IPS-15b (cell line): ENCODE measurements around the gene SFSWAP.
"Not testable (repeated sequence)": the region's sequence is repeated elsewhere in the genome, so short reads cannot be mapped to it uniquely, and the experiment has no call there.

Experiments used
- H3K27me3 ChIP-seq: one replicate; pipeline ENCODE4 v1.6.1; 2013; ENCODE audit warnings: low read length; ENCODE audit not compliant: control insufficient read depth, insufficient read depth
- H3K36me3 ChIP-seq: one replicate; pipeline ENCODE4 v1.6.1; 2013; ENCODE audit warnings: low read length; ENCODE audit not compliant: control insufficient read depth, insufficient read depth
- H3K4me1 ChIP-seq: one replicate; pipeline ENCODE4 v1.6.1; 2013; ENCODE audit warnings: mild to moderate bottlenecking, low read length; ENCODE audit not compliant: control insufficient read depth, insufficient read depth
- H3K4me3 ChIP-seq: one replicate; pipeline ENCODE4 v1.5.1; 2013; ENCODE audit warnings: low read depth, low read length
- H3K9ac ChIP-seq: one replicate; pipeline ENCODE4 v1.6.1; 2013; ENCODE audit warnings: low read depth, mild to moderate bottlenecking, low read length
- H3K9me3 ChIP-seq: one replicate; pipeline ENCODE4 v1.6.1; 2013; ENCODE audit warnings: mild to moderate bottlenecking, low read length; ENCODE audit not compliant: control insufficient read depth, insufficient read depth

The SFSWAP gene

DNA sequence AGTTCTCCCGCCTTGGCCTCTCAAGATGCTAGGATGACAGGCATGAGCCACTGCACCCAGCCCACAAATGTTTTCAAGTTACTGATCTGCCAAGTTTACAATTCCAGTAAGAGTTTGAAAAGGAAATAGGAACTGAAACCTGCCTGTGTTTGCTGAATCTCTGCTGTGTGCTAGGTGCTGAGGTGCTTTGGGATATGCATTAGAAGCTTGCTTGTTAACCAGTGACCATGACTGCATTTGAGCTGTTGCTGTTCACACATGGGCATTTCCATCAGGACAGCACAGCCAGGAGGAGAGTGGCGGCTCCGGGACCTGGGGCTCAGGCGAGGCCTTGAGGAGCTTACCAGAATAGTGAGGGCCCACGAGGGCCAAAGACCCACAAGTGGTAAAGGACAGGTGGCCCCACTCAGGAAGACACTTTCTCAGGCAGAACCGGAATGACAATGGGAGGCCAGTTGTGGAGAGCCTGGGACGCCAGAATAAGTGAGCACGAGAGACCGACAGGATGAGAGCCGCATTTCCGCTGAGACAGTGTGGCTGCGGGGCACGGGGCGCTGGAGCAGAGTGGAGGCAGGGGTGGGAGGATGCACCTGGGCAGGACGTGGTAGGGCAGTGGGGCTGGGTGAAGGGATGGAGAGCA lies 62.8 kb downstream of the SFSWAP start:
- Histone ChIP-seq H3K9me3 (no peaks in the 10 kb centered on the region), H3K27me3 (no peaks in the 10 kb centered on the region), H3K4me1 (peaks cover 24% of the 10 kb centered on the region), H3K36me3 (peaks cover 14% of the 10 kb centered on the region), H3K4me3 (no peak overlapping the region), H3K9ac (no peak overlapping the region)

DNA sequence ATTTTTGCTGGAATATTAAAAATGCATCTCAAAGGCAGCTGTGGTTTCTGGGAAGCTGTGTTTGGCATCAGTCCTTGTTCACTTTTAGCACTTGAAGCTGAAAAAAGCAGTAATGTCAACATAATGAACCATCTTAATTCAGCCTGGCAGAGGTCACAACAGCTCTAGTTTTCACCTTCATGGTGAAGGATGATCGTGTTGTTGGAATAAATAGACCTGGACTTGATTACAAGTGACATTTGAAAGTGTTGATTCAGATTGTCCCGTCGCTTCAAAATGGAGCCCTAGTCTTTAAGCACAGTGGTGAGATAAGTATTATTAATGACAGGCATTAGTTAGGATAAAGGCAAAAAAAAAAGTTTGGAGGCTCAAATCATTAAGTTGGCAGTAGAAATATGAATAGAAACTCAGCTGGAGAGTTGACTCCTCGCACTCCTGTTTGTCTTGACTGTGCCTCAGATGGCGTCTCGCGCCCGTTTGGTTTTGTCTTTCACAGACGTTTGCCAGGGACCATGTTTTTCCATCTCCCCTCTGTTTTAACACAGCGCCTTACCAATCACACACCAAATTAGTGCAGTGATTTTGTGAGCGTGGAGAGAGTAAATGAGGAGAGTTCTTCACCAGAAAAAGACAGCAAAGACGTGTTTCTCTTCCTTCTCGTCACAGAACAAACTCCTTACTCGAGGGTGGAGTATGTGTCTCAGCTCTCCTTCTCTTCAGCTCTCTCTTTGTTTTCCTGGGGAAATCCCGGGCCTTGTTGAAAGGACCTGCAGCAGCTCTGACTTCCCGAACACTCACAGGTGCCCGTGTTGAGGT lies 63.9 kb downstream of the SFSWAP start:
- Histone ChIP-seq H3K9me3 (no peaks in the 10 kb centered on the region), H3K4me3 (no peak overlapping the region), H3K9ac (peak overlapping the region; percentile 41), H3K36me3 (peaks cover 17% of the 10 kb centered on the region), H3K4me1 (peaks cover 24% of the 10 kb centered on the region), H3K27me3 (no peaks in the 10 kb centered on the region)

DNA sequence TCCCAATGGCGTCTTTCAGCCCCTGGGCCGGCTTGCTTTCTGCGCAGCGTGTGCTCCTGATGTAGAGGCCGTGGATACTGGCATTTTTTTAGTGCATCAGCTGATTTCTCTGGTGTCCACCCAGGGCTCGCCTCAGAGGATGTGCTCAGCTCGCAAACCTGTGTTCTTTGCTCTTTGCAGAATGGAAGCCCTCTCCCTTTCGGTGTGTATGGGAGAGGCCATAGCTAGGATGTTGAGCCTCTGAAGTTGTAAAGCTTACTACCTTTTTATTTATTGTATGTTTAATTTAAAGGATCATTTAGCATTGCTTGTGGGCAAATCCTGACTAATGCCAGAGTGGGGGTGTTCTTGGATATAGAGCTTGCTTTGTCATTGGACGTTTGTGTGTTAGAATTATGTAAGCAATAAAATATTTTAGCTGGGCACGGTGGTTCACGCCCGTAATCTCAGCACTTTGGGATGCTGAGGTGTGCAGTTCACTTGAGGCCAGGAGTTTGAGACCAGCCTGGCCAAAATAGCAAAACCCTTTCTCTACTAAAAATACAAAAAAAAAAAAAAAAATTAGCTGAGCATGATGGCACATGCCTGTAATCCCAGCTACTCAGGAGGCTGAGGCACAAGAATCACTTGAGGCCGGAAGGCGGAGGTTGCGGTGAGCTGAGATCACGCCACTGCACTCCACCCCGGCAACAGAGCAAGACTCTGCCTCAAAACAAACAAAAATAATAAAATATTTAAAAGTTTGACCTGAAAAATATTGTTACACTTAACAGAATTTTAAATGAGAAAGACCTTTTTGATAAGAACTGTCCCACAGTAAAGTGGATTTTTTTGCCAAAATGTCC lies 64.7 kb downstream of the SFSWAP start:
- Histone ChIP-seq H3K4me1 (peaks cover 24% of the 10 kb centered on the region), H3K27me3 (no peaks in the 10 kb centered on the region), H3K9me3 (no peaks in the 10 kb centered on the region), H3K4me3 (no peak overlapping the region), H3K36me3 (peaks cover 13% of the 10 kb centered on the region), H3K9ac (no peak overlapping the region)

DNA sequence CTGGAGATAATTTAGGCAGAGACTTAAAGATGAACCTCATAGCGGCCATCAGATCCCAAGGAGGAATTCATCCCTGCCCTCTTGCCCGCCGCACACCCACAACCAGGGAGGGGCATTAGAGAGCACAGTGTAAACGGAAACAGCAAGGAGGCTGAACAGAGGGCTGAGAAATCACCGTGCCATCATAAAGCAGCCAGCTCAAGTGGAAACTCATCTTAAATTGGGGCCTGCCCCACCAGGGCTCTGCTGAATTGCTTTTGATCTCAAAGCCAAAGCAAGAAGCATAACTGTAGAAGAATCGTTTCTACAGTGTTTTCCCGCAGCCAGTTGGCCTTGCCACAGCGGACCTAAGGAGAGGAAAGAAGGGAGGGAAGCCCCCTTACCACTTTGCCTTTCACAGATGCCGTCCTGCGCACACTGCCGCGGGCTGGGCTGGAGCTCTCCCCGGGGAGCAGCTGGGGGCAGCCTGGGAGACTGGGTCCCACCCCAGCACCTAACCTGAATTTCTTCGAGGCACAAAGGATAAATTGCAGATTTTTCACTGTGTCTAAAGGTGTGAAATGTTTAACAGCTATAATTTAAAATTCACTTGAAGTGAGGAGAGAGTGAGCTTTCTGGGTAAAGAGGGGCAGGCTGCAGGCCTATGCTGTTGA lies 65.5 kb downstream of the SFSWAP start:
- no peaks in the 10 kb centered on the region for H3K27me3 ChIP-seq
- no peak overlapping the region for H3K4me3 ChIP-seq
- peaks cover 24% of the 10 kb centered on the region for H3K4me1 ChIP-seq
- peaks cover 13% of the 10 kb centered on the region for H3K36me3 ChIP-seq
- no peaks in the 10 kb centered on the region for H3K9me3 ChIP-seq
- no peak overlapping the region for H3K9ac ChIP-seq

DNA sequence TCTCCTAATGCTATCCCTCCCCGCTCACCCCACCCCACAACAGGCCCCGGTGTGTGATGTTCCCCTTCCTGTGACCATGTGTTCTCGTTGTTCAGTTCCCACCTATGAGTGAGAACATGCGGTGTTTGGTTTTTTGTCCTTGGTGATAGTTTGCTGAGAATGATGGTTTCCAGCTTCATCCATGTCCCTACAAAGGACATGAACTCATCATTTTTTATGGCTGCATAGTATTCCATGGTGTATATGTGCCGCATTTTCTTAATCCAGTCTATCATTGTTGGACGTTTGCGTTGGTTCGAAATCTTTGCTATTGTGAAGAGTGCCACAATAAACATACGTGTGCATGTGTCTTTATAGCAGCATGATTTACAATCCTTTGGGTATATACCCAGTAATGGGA lies 66.4 kb downstream of the SFSWAP start:
- peaks cover 24% of the 10 kb centered on the region for H3K4me1 ChIP-seq
- H3K9ac ChIP-seq, H3K4me3 ChIP-seq, H3K27me3 ChIP-seq, H3K9me3 ChIP-seq: not testable (repeated sequence)
- H3K36me3 ChIP-seq: peaks cover 13% of the 10 kb centered on the region

DNA sequence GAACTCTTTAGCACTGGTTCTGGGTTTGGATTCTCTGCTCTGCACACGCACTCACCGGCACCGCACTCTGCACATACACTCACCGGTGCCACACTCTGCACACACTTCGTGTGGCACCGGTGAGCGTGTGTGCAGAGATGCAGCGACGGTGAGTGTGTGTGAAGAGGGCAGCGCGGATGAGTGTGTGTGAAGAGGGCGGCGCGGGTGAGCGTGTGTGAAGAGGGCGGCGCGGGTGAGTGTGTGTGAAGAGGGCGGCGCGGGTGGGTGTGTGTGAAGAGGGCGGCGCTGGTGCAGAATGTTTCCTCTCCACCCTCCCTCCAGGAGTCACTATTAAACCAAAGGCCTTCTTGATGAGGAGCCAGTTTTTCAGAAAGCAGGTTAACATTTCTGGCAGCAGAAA lies 68.1 kb downstream of the SFSWAP start:
- H3K9me3 ChIP-seq: no peaks in the 10 kb centered on the region
- no peaks in the 10 kb centered on the region for H3K27me3 ChIP-seq
- no peak overlapping the region for H3K9ac ChIP-seq
- H3K4me1 ChIP-seq: peaks cover 17% of the 10 kb centered on the region
- no peak overlapping the region for H3K4me3 ChIP-seq
- peaks cover 13% of the 10 kb centered on the region for H3K36me3 ChIP-seq

DNA sequence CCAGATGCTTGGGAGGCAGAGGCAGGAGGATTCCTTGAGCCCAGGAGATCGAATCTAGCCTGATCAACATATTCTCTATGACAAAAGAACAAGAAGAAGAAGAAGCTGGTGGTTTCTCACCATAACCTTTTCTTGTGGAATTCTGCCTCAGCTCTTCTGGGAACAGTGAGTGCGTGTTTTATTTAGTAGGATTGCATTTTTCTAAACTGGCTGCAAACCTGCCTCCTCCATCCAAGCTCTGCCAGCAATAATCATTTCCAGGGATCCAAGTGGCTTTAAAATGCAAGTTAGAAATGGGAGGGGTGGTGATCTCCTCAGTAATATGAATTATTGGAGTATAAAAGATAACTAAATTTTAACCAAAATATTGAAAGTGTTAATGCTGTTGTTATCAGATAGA lies 71.2 kb downstream of the SFSWAP start:
- H3K27me3 ChIP-seq: no peaks in the 10 kb centered on the region
- no peak overlapping the region for H3K9ac ChIP-seq
- no peak overlapping the region for H3K4me3 ChIP-seq
- H3K36me3 ChIP-seq: peaks cover 18% of the 10 kb centered on the region
- no peaks in the 10 kb centered on the region for H3K9me3 ChIP-seq
- H3K4me1 ChIP-seq: peaks cover 17% of the 10 kb centered on the region

DNA sequence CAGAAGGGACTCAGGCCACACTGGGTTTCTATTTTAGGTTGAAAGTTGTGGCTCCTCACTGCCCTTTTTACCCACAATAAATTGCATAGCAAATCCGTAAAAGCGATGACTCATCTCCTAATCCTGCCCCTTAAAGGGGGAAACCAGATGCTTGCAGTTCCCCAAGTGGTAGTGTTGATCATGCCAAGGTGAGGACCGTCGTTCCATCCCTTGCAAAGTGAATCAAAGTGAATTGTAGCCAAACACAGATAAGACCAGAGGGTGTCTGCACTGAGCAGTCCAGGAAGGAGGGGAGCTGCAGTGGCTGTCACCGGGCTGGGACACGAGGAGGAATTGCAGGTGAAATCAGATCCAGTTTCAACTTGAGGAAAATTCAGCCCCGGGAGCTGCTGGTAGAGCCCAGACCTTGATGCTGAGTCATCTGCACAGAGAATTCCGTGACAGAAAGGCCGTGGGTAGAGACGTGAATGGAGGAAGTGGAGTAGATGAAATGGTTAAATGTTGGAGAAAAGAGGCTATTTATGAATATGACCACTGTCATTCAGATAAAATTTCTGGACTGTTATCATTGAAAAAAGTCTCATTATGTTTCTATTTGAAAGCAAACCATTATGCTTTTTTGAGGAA lies 73.1 kb downstream of the SFSWAP start:
- peaks cover 17% of the 10 kb centered on the region for H3K4me1 ChIP-seq
- no peaks in the 10 kb centered on the region for H3K27me3 ChIP-seq
- no peak overlapping the region for H3K4me3 ChIP-seq
- no peaks in the 10 kb centered on the region for H3K9me3 ChIP-seq
- H3K9ac ChIP-seq: no peak overlapping the region
- H3K36me3 ChIP-seq: peaks cover 23% of the 10 kb centered on the region

DNA sequence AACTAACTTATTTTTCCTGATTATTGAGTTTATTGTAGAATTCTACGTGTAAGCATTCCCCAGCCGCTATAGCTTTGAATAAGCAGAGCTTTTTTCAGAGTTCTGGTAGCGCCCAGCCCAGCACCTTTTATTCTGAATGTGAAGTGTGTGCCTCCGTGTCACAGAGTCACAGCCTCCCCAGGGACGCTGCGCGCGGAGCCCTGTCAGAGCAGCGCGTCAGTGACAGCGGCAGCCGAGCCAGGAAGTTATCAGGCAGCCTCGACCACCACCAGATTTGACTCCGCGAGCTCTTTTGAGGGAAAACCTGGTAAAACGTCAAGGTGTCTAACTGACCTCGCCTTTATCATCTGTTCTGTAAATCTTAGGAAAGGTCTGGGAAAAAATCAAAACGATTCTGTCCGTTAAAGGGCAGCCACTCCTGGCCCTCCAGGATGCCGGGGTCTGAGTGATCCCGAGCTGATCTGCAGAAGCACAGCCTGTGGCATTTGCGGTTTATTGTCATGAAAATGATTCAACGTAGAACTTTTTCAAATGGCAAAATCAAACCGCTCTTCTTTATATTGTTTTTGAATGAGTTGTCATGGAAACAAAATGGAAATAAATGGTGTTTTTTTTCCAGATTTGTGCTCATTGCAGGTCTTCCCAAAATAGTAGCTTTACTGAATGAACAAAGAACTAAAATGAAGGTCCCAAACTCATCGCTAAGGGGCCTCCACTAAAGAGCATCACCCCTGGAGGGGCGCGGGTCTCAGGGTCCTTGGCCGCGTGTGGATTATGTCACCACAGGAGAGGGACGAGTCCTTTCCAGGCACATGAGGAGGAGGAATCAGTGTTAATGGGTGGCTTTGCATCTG lies 74.2 kb downstream of the SFSWAP start:
- peaks cover 21% of the 10 kb centered on the region for H3K36me3 ChIP-seq
- H3K27me3 ChIP-seq: no peaks in the 10 kb centered on the region
- H3K9ac ChIP-seq: no peak overlapping the region
- H3K9me3 ChIP-seq: no peaks in the 10 kb centered on the region
- peaks cover 17% of the 10 kb centered on the region for H3K4me1 ChIP-seq
- H3K4me3 ChIP-seq: no peak overlapping the region

DNA sequence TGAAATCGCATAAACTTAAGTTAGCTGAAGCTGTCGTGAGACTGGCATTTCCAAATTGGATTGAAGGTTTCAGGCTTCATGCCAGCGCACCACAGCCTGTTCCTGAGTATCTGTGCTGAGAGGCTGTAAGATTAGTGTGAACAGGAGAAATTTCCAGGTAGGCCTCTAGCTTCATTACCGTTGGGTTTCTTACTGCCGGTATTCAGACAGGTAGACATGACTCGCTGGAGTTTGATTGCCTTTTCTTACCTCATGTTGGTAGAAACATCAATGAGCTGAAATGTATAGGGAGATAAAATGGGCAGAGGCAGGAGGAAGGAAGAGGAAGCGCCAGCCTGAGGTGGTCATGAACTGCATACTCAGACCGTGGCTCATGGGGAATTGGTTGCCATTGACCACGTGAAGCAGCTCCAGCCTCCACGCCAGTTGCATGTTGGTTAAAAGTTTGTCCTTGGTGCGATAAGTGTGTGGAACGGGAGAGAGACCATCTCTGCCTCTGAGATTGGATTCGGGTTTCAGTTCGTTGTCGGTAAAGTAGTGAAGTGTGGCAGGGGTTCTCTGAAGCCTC lies 75.0 kb downstream of the SFSWAP start:
- no peaks in the 10 kb centered on the region for H3K27me3 ChIP-seq
- H3K9me3 ChIP-seq: no peaks in the 10 kb centered on the region
- H3K9ac ChIP-seq: no peak overlapping the region
- H3K4me3 ChIP-seq: no peak overlapping the region
- H3K4me1 ChIP-seq: peaks cover 17% of the 10 kb centered on the region
- H3K36me3 ChIP-seq: peaks cover 21% of the 10 kb centered on the region
